AG09319 (cell line): ENCODE results near the gene SIKE1.
"Not testable (repeated sequence)": the region's sequence is repeated elsewhere in the genome, so short reads cannot be mapped to it uniquely, and the experiment has no call there.

Experiments
- DNase-seq: peaks from one replicate; pipeline ENCODE4 v3.0.0-alpha.2; 2010; ENCODE audit warnings: low read depth; ENCODE audit errors: extremely low read depth
- CTCF ChIP-seq: IDR thresholded peaks from 2 replicates; pipeline ENCODE4 v1.5.1; 2011; ENCODE audit warnings: low read depth, mild to moderate bottlenecking, inconsistent platforms, low read length, moderate library complexity

Gene SIKE1

GRCh38 chr1:114780344-114781226 lies at the start of gene SIKE1:
TSS of gene SIKE1 (minus strand) at chr1:114780685. CDS start at chr1:114780607, 78 bp downstream.
- TF ChIP-seq CTCF: peak; percentile 14
- DNase-seq: peak; percentile 77

- DNase-seq: not testable (repeated sequence)
These were observed 49.6 kb upstream of the SIKE1 start for GRCh38 chr1:114830075-114830474.

GRCh38 chr1:114828251-114828650 lies 47.8 kb upstream of the SIKE1 start:
- TF ChIP-seq CTCF: no peak
- no peak for DNase-seq

GRCh38 chr1:114821978-114822377 lies 41.5 kb upstream of the SIKE1 start:
- no peak for DNase-seq
- no peak for TF ChIP-seq CTCF

GRCh38 chr1:114820392-114820791 lies 39.9 kb upstream of the SIKE1 start:
- DNase-seq: no peak
- no peak for TF ChIP-seq CTCF

- no peak for DNase-seq
- no peak for TF ChIP-seq CTCF
These were observed 39.4 kb upstream of the SIKE1 start for GRCh38 chr1:114819869-114820268.

- not testable (repeated sequence) for DNase-seq
These were observed 24.0 kb upstream of the SIKE1 start for GRCh38 chr1:114804449-114804848.

GRCh38 chr1:114803001-114803400 lies 22.5 kb upstream of the SIKE1 start:
- TF ChIP-seq CTCF: no peak
- DNase-seq: no peak
